GM20000 (cell line): ENCODE measurements around the gene MTMR11.
"Not testable (repeated sequence)": the region's sequence is repeated elsewhere in the genome, so short reads cannot be mapped to it uniquely, and the experiment has no call there.

Experiments used
- DNase-seq: peaks from one replicate; pipeline ENCODE4 v3.0.0; 2012; ENCODE audit warnings: low spot score
- CTCF ChIP-seq: IDR thresholded peaks from 2 replicates; pipeline ENCODE4 v1.5.1; 2012; ENCODE audit warnings: mild to moderate bottlenecking, control low read depth; ENCODE audit errors: extremely low read depth, missing control alignments

MTMR11 gene

DNA sequence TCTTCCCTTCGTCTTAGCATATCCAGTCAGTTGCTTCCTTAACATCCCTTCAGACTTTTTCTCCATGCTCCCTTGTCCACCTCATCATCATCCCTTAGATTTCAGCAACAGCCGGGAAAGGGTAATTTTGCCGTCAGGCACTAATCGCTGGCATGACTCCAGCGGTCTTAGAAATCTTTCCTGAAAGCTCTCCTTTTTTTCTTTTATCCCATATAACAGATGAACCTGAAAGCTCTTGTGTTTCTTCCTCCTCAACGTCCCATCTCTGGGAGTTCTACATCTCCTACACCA, 47.7 kb downstream of the MTMR11 start:
- no peak for TF ChIP-seq CTCF
- no peak for DNase-seq

- TF ChIP-seq CTCF = peak; percentile 51
- DNase-seq = peak; percentile 73
Observed at GRCh38 chr1:149888247-149888998, 48.3 kb downstream of the MTMR11 start.

DNA sequence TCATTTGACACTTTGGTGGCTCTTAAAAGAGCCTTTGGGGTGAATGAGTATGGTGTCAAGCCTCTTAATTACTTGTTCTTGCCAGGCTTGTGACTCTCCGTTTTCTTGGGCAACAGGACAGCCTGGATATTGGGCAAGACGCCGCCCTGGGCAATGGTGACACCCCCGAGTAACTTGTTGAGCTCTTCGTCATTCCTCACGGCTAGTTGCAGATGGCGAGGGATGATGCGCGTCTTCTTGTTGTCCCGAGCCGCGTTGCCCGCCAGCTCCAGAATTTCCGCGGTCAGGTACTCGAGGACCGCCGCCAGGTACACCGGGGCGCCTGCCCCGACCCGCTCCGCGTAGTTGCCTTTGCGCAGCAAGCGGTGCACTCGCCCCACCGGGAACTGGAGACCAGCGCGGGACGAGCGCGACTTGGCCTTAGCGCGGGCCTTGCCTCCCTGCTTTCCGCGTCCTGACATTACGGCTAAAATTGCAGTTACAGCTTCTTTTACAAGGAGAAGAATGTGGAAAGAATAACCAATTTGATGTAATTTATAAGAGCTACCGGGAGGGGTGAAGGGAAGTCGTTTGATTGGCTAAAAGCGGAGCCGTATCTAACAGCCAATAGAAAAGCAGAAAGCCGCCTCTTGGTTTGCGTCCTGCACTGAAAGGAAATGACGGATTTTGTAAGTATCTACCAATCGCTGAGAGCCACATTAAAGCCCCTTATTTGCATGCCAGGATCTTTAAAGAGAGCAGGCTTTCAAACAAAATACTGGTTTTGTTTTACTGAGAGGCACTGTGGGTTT, 49.0 kb downstream of the MTMR11 start:
- DNase-seq = peak; percentile 83
- no peak for TF ChIP-seq CTCF

DNA sequence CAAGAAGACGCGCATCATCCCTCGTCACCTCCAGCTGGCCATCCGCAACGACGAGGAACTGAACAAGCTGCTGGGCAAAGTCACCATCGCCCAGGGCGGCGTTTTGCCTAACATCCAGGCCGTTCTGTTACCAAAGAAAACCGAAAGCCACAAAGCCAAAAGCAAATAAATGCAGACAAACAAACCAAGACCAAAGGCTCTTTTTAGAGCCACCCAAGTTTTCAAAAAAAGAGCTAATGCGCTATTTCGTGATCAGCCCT, 49.6 kb downstream of the MTMR11 start:
- DNase-seq = not testable (repeated sequence)

DNA sequence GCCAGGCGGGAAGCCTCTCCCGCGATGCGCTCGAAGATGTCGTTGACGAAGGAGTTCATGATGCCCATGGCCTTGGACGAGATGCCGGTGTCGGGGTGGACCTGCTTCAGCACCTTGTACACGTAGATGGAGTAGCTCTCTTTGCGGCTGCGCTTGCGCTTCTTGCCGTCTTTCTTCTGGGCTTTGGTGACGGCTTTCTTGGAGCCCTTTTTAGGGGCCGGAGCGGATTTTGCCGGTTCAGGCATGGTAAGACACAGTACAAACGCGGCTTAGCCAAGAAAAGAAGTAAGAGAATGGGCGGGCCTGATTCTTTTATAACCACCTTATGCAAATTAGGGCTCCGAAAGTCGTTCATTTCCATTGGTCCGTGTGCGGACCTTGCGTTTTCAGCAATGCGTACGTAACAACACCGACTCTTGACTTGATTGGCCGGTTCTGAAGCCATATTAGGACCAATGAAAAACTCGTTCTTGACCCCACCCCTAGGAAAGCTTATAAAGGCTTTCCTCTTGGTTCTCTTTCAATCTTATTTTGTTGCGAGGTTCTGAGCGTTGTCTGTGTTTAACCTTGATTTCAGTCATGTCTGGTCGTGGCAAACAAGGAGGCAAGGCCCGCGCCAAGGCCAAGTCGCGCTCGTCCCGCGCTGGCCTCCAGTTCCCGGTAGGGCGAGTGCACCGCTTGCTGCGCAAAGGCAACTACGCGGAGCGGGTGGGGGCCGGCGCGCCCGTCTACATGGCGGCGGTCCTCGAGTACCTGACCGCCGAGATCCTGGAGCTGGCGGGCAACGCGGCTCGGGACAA, 50.1 kb downstream of the MTMR11 start:
- peak; percentile 87 for DNase-seq
- TF ChIP-seq CTCF = no peak

- not testable (repeated sequence) for DNase-seq
Observed at GRCh38 chr1:149886121-149886395, 50.6 kb downstream of the MTMR11 start.

DNA sequence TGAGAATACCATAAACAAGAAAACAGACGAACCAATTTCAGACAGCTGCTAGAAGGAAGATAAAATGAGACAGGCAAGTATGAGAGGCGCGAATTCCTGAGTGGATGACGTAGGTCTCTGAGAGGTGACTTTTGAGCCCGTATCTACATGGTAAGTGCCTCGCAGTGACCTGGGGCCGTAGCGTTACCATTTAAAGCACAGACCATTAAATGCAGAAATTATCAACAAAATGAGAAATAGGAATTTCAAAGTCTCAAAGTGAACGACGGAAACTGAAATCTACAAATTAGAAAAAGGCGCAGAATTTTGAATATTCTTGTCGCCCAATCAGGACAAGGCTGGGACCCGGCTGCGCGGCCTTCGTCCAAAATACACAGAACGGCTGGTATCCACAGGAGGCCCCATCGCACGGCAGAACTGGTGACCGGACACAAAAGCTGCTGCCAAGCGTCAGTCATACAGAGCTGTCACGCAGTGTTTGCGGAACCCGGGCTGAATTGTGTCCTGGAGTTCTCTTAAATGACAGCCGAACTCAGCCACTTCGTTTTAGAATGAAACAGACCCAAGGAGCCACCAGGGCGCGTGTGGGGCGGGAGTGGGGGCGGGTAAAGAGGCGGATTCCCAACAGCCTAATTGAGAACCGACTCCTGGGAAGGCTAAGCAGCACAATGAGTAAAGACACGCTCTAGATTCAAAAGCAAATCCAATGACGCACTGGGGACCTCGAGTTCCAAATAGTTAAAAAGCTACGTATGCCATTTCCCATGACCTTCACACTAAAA, 51.1 kb downstream of the MTMR11 start:
- TF ChIP-seq CTCF = no peak
- peak; percentile 53 for DNase-seq
